Gastrocnemius medialis (tissue), 4 donors: Measurements from ENCODE around the gene TMEM132C.

ENCODE experiments used
- POLR2A ChIP-seq, 2 donors: fragments of 450-650 bp; IDR thresholded peaks; one replicate each; pipeline ENCODE4 v1.6.1; 2017; ENCODE audit warnings: antibody characterized with exemption in 2 of 2, mild to moderate bottlenecking in 2 of 2, moderate library complexity in 2 of 2
- TF ChIP-seq, protein P1 (sequence below), 5 experiments: fragments of 450-650 bp in 3 of 5; fragments of 200-600 bp in 2 of 5; sonication (generic) in 2 of 5; IDR thresholded peaks in 4 of 5; conservative IDR thresholded peaks in 1 of 5; 1 replicate in 4 of 5; 2 replicates in 1 of 5; pipeline ENCODE4 v1.5.1; 2016 to 2019; ENCODE audit warnings: antibody characterized with exemption in 5 of 5, mild to moderate bottlenecking in 3 of 5, moderate library complexity in 3 of 5

DNA sequence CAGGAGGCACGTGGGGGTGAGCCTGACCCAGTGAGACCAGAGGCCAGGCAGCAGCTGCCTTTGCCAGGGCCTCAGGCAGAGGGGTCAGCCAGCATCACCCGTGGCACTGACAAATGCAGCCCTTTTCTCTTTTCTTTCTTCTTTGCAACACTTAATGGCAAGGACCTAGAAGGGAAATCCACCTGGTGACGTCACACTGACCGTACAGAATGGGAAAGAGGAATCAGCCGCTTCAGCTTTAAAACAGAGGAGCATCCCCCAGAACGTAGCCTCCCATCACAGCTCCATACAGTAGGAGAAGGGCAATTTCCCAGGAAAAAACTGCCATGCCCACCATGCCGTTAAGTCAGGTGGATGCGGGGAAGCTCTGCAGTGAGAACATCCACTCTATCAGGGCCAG, 328.6 kb downstream of the TMEM132C start:
- no peak for TF ChIP-seq POLR2A (IDR thresholded peaks at IDR 0.05)
- TF ChIP-seq, protein P1, sequence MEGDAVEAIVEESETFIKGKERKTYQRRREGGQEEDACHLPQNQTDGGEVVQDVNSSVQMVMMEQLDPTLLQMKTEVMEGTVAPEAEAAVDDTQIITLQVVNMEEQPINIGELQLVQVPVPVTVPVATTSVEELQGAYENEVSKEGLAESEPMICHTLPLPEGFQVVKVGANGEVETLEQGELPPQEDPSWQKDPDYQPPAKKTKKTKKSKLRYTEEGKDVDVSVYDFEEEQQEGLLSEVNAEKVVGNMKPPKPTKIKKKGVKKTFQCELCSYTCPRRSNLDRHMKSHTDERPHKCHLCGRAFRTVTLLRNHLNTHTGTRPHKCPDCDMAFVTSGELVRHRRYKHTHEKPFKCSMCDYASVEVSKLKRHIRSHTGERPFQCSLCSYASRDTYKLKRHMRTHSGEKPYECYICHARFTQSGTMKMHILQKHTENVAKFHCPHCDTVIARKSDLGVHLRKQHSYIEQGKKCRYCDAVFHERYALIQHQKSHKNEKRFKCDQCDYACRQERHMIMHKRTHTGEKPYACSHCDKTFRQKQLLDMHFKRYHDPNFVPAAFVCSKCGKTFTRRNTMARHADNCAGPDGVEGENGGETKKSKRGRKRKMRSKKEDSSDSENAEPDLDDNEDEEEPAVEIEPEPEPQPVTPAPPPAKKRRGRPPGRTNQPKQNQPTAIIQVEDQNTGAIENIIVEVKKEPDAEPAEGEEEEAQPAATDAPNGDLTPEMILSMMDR (IDR thresholded peaks at IDR 0.05 in 4 of 5, conservative IDR thresholded peaks at IDR 0.05 in 1 of 5), result no peak
